ENCODE results near the gene COX4I2.
"Not testable (repeated sequence)": the region's sequence is repeated elsewhere in the genome, so short reads cannot be mapped to it uniquely, and the experiment has no call there.

The COX4I2 gene

GRCh38 chr20:31595654-31596411 is 41.9 kb upstream of the COX4I2 start:
- no peak overlapping the region for H3K4me3 ChIP-seq (ENCODE audit: low read depth, low read length)
- no peak for TF ChIP-seq CTCF (IDR thresholded peaks at IDR 0.05; ENCODE audit: low read depth, low read length, missing control alignments)
- DNase-seq (ENCODE audit: low read depth): no peak

- not testable (repeated sequence) for H3K4me3 ChIP-seq (ENCODE audit: low read depth, low read length); DNase-seq (ENCODE audit: low read depth)
These were observed 41.3 kb upstream of the COX4I2 start for GRCh38 chr20:31596412-31596715.

- DNase-seq (ENCODE audit: low read depth): no peak
- H3K4me3 ChIP-seq (ENCODE audit: low read depth, low read length): no peak overlapping the region
- TF ChIP-seq CTCF (IDR thresholded peaks at IDR 0.05; ENCODE audit: low read depth, low read length, missing control alignments): no peak
These were observed 40.8 kb upstream of the COX4I2 start for GRCh38 chr20:31596831-31597480.

- DNase-seq (ENCODE audit: low read depth): no peak
- no peak for TF ChIP-seq CTCF (IDR thresholded peaks at IDR 0.05; ENCODE audit: low read depth, low read length, missing control alignments)
These were observed 40.2 kb upstream of the COX4I2 start for GRCh38 chr20:31597481-31597855.

GRCh38 chr20:31602431-31602778 is 35.3 kb upstream of the COX4I2 start:
- H3K4me3 ChIP-seq (ENCODE audit: low read depth, low read length): no peak overlapping the region
- TF ChIP-seq CTCF (IDR thresholded peaks at IDR 0.05; ENCODE audit: low read depth, low read length, missing control alignments): no peak
- no peak for DNase-seq (ENCODE audit: low read depth)

More at GRCh38 chr20:31597481-31597855, 40.2 kb upstream of the COX4I2 start:
- no peak overlapping the region for H3K4me3 ChIP-seq (ENCODE audit: low read depth, low read length)

GRCh38 chr20:31602779-31603441 is 34.8 kb upstream of the COX4I2 start:
- H3K4me3 ChIP-seq (ENCODE audit: low read depth, low read length): no peak overlapping the region
- TF ChIP-seq CTCF (IDR thresholded peaks at IDR 0.05; ENCODE audit: low read depth, low read length, missing control alignments): no peak
- DNase-seq (ENCODE audit: low read depth): peak; percentile 59

- H3K4me3 ChIP-seq (ENCODE audit: low read depth, low read length): peak overlapping the region; percentile 59
- no peak for TF ChIP-seq CTCF (IDR thresholded peaks at IDR 0.05; ENCODE audit: low read depth, low read length, missing control alignments)
- DNase-seq (ENCODE audit: low read depth): peak; percentile 61
These were observed 33.7 kb upstream of the COX4I2 start for GRCh38 chr20:31603822-31604566.
